Stimulated activated CD4-positive, alpha-beta T cell treated with anti-CD3 and anti-CD28 coated beads, Interleukin-1b, Interleukin-23, amount 100 ng/mL, for 48 hours (primary cell): ENCODE results near the gene MYCBPAP.
"Not testable (repeated sequence)": the region's sequence is repeated elsewhere in the genome, so short reads cannot be mapped to it uniquely, and the experiment has no call there.

Source experiments
- DNase-seq: peaks from one replicate; pipeline ENCODE4 v3.0.0-alpha.2; 2020

The MYCBPAP gene

GRCh38 chr17:50471009-50471905 lies 37.0 kb upstream of the MYCBPAP start:
- no peak for DNase-seq

GRCh38 chr17:50472286-50472685 lies 36.0 kb upstream of the MYCBPAP start:
- DNase-seq = no peak

GRCh38 chr17:50472761-50473161 lies 35.5 kb upstream of the MYCBPAP start:
- DNase-seq = not testable (repeated sequence)

- no peak for DNase-seq
These were observed 34.3 kb upstream of the MYCBPAP start for GRCh38 chr17:50473901-50474300.

- DNase-seq = no peak
These were observed 33.7 kb upstream of the MYCBPAP start for GRCh38 chr17:50474523-50474922.

- no peak for DNase-seq
These were observed 32.9 kb upstream of the MYCBPAP start for GRCh38 chr17:50475362-50475761.

GRCh38 chr17:50475775-50476544 lies 32.3 kb upstream of the MYCBPAP start:
- not testable (repeated sequence) for DNase-seq

GRCh38 chr17:50476545-50477315 lies 31.5 kb upstream of the MYCBPAP start:
- DNase-seq = no peak

GRCh38 chr17:50477976-50478375 lies 30.3 kb upstream of the MYCBPAP start:
- no peak for DNase-seq

- DNase-seq = peak; percentile 87
These were observed 29.6 kb upstream of the MYCBPAP start, which contains the start of gene RSAD1 for GRCh38 chr17:50478391-50479381. TSS of gene RSAD1 (plus strand) at chr17:50478860. CDS start at chr17:50478885, 25 bp downstream.

GRCh38 chr17:50479522-50480141 lies 28.6 kb upstream of the MYCBPAP start:
- peak; percentile 76 for DNase-seq

- no peak for DNase-seq
These were observed 28.0 kb upstream of the MYCBPAP start for GRCh38 chr17:50480142-50480764.

- DNase-seq = no peak
These were observed 27.3 kb upstream of the MYCBPAP start for GRCh38 chr17:50480854-50481490.

- DNase-seq = no peak
These were observed 26.6 kb upstream of the MYCBPAP start for GRCh38 chr17:50481648-50482047.

GRCh38 chr17:50482110-50482509 lies 26.1 kb upstream of the MYCBPAP start:
- DNase-seq = no peak

GRCh38 chr17:50482516-50482915 lies 25.7 kb upstream of the MYCBPAP start:
- DNase-seq = peak; percentile 76

- no peak for DNase-seq
These were observed 25.0 kb upstream of the MYCBPAP start for GRCh38 chr17:50483266-50483665.

GRCh38 chr17:50484386-50485155 lies 23.7 kb upstream of the MYCBPAP start:
- no peak for DNase-seq
